Progenitor cell of endocrine pancreas (in vitro differentiated cells): Measurements from ENCODE around the gene IGF1R. TPM values are rescaled to one million over a fixed set of nuclear protein-coding genes. Genes with fewer than 3 reads are reported as not detected.

Experiments
- DNase-seq: peaks from one replicate; pipeline ENCODE4 v3.0.0; 2021; ENCODE audit warnings: low spot score; ENCODE audit not compliant: unreplicated experiment
- H3K27ac Mint-ChIP-seq: 2 replicates; pipeline ENCODE4 v1.8.0; 2021; ENCODE audit warnings: mild to moderate bottlenecking, moderate library complexity, mixed read lengths
- H3K27me3 Mint-ChIP-seq: 2 replicates; pipeline ENCODE4 v1.8.0; 2021; ENCODE audit warnings: mixed read lengths
- H3K36me3 Mint-ChIP-seq: 2 replicates; pipeline ENCODE4 v1.8.0; 2022; ENCODE audit warnings: mixed read lengths; ENCODE audit not compliant: insufficient read depth
- H3K4me1 Mint-ChIP-seq: 2 replicates; pipeline ENCODE4 v1.8.0; 2021; ENCODE audit warnings: low read depth, mixed read lengths
- H3K4me3 Mint-ChIP-seq: 2 replicates; pipeline ENCODE4 v1.8.0; 2021; ENCODE audit warnings: low read depth, mild to moderate bottlenecking, moderate library complexity, mixed read lengths
- H3K9me3 Mint-ChIP-seq: 2 replicates; pipeline ENCODE4 v1.8.0; 2021; ENCODE audit warnings: low read depth, mixed read lengths
- CTCF ChIP-seq: fragments of 200-600 bp; sonication (generic); IDR thresholded peaks from one replicate; pipeline ENCODE4 v1.5.0; 2021; ENCODE audit warnings: antibody characterized with exemption, mild to moderate bottlenecking; ENCODE audit not compliant: unreplicated experiment
- total RNA-seq: library from RNA; stranded (reverse); gene quantifications from 2 replicates; pipeline ENCODE4 v1.2.1, GENCODE V29; 2021

Gene IGF1R
- total RNA-seq, 1 donor from 2014 or later: 106 TPM

GRCh38 chr15:98798375-98798893 lies 150.1 kb downstream of the IGF1R start:
- H3K9me3 Mint-ChIP-seq: no peaks in the 10 kb centered on the region
- H3K27ac Mint-ChIP-seq: peak overlapping the region; percentile 85
- TF ChIP-seq CTCF: no peak
- no peak overlapping the region for H3K4me3 Mint-ChIP-seq
- DNase-seq: no peak
- peaks cover 67% of the 10 kb centered on the region for H3K4me1 Mint-ChIP-seq
- no peaks in the 10 kb centered on the region for H3K27me3 Mint-ChIP-seq
- H3K36me3 Mint-ChIP-seq: no peaks in the 10 kb centered on the region

GRCh38 chr15:98799461-98800390 lies 151.4 kb downstream of the IGF1R start:
- DNase-seq: peak; percentile 28
- no peak for TF ChIP-seq CTCF
- H3K9me3 Mint-ChIP-seq: no peaks in the 10 kb centered on the region
- peaks cover 62% of the 10 kb centered on the region for H3K4me1 Mint-ChIP-seq
- H3K4me3 Mint-ChIP-seq: peak overlapping the region; percentile 2
- H3K27me3 Mint-ChIP-seq: no peaks in the 10 kb centered on the region
- H3K27ac Mint-ChIP-seq: peak overlapping the region; percentile 93
- no peaks in the 10 kb centered on the region for H3K36me3 Mint-ChIP-seq

GRCh38 chr15:98800437-98801233 lies 152.3 kb downstream of the IGF1R start:
- Mint-ChIP-seq H3K4me3 (peak overlapping the region; percentile 43), H3K36me3 (no peaks in the 10 kb centered on the region), H3K27me3 (no peaks in the 10 kb centered on the region), H3K9me3 (no peaks in the 10 kb centered on the region), H3K4me1 (peaks cover 67% of the 10 kb centered on the region), H3K27ac (peak overlapping the region; percentile 96)
- no peak for TF ChIP-seq CTCF
- peak; percentile 25 for DNase-seq

GRCh38 chr15:98801234-98801561 lies 152.9 kb downstream of the IGF1R start:
- H3K36me3 Mint-ChIP-seq: no peaks in the 10 kb centered on the region
- H3K9me3 Mint-ChIP-seq: no peaks in the 10 kb centered on the region
- H3K27me3 Mint-ChIP-seq: no peaks in the 10 kb centered on the region
- H3K4me3 Mint-ChIP-seq: peak overlapping the region; percentile 43
- H3K27ac Mint-ChIP-seq: peak overlapping the region; percentile 96
- TF ChIP-seq CTCF: no peak
- peaks cover 68% of the 10 kb centered on the region for H3K4me1 Mint-ChIP-seq
- DNase-seq: no peak

- no peak for TF ChIP-seq CTCF
- Mint-ChIP-seq H3K4me3 (no peak overlapping the region), H3K27ac (no peak overlapping the region), H3K9me3 (no peaks in the 10 kb centered on the region), H3K36me3 (no peaks in the 10 kb centered on the region), H3K27me3 (no peaks in the 10 kb centered on the region), H3K4me1 (peaks cover 59% of the 10 kb centered on the region)
- DNase-seq: no peak
Measured at GRCh38 chr15:98802187-98802586, 153.8 kb downstream of the IGF1R start.
